Measurements from ENCODE around the gene ROBO1.

ROBO1 gene

GRCh38 chr3:79162653-79163052 lies 605.1 kb downstream of the ROBO1 start:
- no peak for DNase-seq (ENCODE audit: low spot score)

GRCh38 chr3:79161941-79162340 lies 605.9 kb downstream of the ROBO1 start:
- no peak for DNase-seq (ENCODE audit: low spot score)

GRCh38 chr3:79160421-79160820 lies 607.4 kb downstream of the ROBO1 start:
- DNase-seq (ENCODE audit: low spot score) = no peak

GRCh38 chr3:79159736-79160135 lies 608.1 kb downstream of the ROBO1 start:
- DNase-seq (ENCODE audit: low spot score) = no peak

GRCh38 chr3:79157191-79157590 lies 610.6 kb downstream of the ROBO1 start:
- no peak for DNase-seq (ENCODE audit: low spot score)

GRCh38 chr3:79154865-79155264 lies 612.9 kb downstream of the ROBO1 start:
- no peak for DNase-seq (ENCODE audit: low spot score)

GRCh38 chr3:79148786-79149185 lies 619.0 kb downstream of the ROBO1 start:
- no peak for DNase-seq (ENCODE audit: low spot score)

- DNase-seq (ENCODE audit: low spot score) = no peak
These were observed 621.8 kb downstream of the ROBO1 start for GRCh38 chr3:79146024-79146423.

GRCh38 chr3:79140708-79141107 lies 627.1 kb downstream of the ROBO1 start:
- no peak for DNase-seq (ENCODE audit: low spot score)

GRCh38 chr3:79139395-79140068 lies 628.3 kb downstream of the ROBO1 start:
- no peak for DNase-seq (ENCODE audit: low spot score)

GRCh38 chr3:79125313-79125984 lies 642.3 kb downstream of the ROBO1 start:
- no peak for DNase-seq (ENCODE audit: low spot score)

- DNase-seq (ENCODE audit: low spot score) = no peak
These were observed 652.3 kb downstream of the ROBO1 start for GRCh38 chr3:79115458-79115857.

- DNase-seq (ENCODE audit: low spot score) = no peak
These were observed 653.9 kb downstream of the ROBO1 start for GRCh38 chr3:79113876-79114275.

- no peak for DNase-seq (ENCODE audit: low spot score)
These were observed 656.3 kb downstream of the ROBO1 start for GRCh38 chr3:79111375-79112052.

GRCh38 chr3:79109754-79110153 lies 658.0 kb downstream of the ROBO1 start:
- no peak for DNase-seq (ENCODE audit: low spot score)

GRCh38 chr3:79103307-79103706 lies 664.5 kb downstream of the ROBO1 start:
- DNase-seq (ENCODE audit: low spot score) = no peak

- DNase-seq (ENCODE audit: low spot score) = no peak
These were observed 669.7 kb downstream of the ROBO1 start for GRCh38 chr3:79097964-79098660.

- no peak for DNase-seq (ENCODE audit: low spot score)
These were observed 673.1 kb downstream of the ROBO1 start for GRCh38 chr3:79094654-79095053.

GRCh38 chr3:79086514-79086913 lies 681.3 kb downstream of the ROBO1 start:
- DNase-seq (ENCODE audit: low spot score) = no peak

GRCh38 chr3:79085171-79085570 lies 682.6 kb downstream of the ROBO1 start:
- no peak for DNase-seq (ENCODE audit: low spot score)

- no peak for DNase-seq (ENCODE audit: low spot score)
These were observed 686.5 kb downstream of the ROBO1 start for GRCh38 chr3:79081335-79081734.

GRCh38 chr3:79074558-79074957 lies 693.2 kb downstream of the ROBO1 start:
- no peak for DNase-seq (ENCODE audit: low spot score)

GRCh38 chr3:79067734-79068133 lies 700.1 kb downstream of the ROBO1 start:
- no peak for DNase-seq (ENCODE audit: low spot score)

Measured in CD4-positive, alpha-beta T cell treated with Interleukin-2 at 100 ng/mL for 4 hours (primary cell).